ENCODE measurements around the gene CCNL2.
"Not testable (repeated sequence)": the region's sequence is repeated elsewhere in the genome, so short reads cannot be mapped to it uniquely, and the experiment has no call there.

Gene CCNL2

DNA sequence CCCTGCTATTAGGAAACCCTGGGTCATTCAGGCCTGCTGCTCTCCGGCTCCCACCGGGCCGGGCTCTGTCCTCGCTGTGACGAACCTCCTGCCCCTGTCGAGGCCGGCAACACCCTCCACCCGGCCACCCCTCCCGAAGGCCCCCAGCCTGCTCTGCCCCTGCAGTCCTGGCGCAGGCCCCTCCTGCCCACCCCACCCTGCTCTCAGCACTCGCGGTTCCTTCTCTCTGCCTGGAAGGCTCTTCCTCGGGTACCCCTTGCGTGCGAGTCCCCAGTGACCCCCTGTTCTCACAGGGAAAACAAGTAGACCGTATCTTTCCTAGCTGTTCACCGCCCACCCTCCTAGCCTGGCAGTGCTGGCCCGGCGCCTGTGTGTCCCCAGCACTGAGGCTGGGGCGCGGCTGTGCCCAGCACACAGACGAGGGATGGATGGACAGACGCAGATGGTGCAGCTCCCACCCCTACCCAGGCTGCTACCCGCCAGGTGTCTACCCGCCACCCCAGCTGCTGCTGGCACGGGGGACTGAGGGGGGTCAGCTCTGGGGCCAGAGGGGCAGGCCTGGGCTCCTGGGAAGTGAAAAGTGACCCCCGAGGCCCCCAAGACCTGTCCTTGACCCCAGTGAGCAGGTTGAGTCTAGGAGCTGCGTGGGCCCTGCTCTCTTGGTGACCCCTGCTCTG, 33.3 kb upstream of the CCNL2 start:
- no peak for DNase-seq

DNA sequence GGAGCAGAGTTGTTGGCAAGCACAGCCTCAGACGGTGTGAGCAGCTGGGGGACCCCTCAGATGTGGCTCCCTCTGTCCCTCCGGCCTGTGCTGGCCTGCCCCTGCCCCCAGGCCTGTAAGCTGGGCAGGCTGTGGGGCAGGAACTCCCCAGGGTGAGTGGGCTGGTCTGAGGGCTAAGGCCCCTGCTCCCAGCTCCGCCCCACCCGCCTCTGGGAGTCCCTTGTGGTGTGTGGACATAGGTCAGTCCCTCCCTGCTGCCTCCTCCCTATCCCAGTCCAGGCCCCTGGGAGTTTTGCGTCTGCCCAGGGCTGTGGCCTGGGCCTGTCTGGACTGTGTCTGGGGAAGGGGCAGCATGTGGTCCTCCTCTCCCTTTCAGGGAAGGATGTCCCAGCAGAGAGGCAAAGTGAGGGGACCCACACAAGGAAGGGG, 32.7 kb upstream of the CCNL2 start:
- DNase-seq, result no peak

DNA sequence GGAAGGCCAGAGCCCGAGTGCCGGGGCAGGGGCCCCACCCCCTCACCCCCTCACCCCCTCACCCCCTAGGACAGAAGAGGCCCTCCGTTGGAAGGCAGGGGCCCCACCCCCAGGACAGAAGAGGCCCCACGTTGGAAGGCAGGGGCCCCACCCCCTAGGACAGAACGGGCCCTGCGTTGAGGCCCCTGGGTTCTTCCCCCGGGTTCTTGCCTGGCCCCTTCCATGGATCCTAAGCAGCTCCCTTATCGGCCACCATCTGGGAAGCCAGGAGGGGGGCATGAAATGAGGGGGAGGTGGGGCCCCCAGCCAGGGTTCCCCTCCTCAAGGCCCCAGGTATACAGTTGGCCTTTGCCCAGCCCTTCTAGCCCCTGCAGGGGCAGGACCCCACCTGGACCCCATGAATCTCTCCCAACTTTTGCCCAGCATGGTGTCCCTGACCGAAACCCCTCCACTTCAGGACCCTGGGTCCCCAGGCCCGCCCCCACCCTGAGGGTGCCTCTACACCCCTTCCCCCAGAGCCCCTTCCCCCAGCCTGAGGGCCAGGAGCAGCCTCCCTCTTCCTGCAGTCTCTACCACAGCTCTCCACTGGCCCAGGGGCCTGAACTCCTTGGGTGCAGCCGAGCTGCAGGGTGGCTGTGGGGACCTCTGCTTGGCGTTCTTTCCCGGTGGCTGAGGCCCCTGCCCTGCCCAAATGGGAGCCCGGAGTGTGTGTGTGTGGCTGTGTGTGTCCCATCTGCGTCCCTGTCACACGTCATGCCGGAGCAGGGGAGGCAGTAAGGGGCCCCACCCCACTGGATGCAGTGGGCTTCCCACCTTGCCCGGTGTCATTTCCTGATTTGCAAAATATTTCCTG, 32.1 kb upstream of the CCNL2 start:
- DNase-seq, result no peak

DNA sequence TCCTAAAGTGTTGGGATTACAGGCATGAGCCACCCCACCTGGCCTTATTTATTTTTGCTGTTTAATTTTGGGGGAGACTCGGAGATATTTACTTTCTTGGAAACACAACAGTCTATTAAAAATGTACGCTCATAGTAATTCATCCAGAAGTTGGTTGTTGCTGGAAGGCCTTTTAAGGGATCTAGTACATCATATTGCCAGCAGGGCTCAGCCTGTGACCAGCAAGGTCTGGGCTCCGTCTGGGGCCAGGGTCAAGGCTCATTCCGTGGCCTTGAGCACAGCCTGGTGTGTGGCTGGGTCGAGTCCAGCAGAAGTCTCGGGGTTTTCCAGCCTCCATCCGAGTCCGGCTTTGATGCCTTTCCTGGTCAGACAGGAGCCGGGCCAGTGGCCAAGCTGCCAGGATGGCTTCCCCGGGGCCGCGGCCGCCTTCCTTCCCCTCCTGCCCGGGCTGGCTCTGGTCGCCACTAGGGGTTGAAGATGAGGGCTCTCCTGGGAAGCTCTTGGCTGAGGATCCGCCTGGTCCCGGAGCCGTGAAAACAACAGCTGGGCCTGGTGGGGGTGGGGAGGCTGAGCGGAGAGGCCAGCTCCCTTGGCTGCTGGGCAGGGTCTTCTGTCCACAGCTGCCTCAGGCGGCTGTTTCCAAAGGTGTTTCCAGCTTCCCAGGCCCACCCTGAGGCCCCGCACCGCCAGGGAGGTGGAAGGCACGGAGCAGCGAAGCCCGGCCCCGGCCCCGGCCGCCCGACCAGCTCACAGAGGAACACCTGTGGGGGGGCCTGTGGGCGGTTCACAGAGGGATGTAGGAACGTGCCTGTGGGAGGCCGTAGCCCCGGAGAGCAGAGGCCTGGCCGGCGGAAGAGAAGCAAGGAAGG, 31.2 kb upstream of the CCNL2 start:
- DNase-seq, result no peak

DNA sequence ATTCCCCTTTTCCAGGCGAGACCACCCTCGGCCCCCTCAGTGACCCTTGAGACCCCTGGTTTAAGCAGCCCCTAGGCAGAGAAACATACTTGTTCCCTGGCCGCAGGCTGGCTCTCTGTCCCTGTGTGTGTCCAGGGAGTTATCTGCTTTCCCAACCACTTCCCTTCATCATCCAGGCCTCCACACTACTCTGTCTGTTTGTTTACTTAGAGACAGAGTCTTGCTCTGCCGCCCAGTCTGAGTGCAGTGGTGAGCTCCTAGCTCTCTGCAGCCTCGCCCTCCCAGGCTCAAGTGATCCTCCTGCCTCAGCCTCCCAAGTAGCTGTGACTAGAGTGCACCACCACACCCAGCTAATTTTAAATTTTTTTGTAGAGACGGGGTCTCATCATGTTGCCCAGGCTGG, 30.5 kb upstream of the CCNL2 start:
- no peak for DNase-seq

DNA sequence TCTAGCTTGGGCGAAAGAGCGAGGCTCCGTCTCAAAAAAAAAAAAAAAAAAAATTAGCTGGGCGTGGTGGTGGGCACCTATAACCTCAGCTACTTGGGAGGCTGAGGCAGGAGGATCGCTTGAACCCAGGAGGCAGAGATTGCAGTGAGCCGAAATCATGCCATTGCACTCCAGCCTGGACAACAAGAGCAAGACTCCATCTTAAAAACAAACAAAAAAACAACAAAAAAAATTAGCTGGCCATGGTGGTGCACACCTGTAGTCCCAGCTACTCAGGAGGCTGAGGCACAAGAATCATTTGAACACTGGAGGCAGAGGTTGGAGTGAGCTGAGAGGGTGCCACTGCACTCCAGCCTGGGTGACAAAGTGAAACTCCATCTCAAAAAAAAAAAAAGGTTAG, 29.8 kb upstream of the CCNL2 start:
- not testable (repeated sequence) for DNase-seq

DNA sequence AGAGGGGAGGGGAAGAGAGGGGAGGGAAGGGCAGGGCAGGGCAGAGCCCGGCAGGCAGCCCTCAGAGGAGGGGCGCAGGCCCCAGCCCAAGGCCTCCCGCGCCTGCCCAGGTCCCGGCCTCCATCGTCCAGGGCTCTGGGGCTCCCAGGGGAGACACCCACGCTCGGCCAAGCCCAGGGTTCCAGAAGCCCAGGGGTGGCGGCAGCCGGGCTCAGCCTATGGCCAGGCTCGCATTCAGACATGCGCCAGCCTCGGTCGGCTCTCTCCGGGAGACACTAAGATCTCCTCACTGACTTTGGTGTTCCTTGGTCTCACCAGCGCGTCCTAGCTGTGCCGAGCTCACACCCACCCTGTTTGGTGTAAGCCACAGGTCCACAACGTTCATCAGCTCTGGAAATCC, 29.0 kb upstream of the CCNL2 start:
- DNase-seq, result no peak

DNA sequence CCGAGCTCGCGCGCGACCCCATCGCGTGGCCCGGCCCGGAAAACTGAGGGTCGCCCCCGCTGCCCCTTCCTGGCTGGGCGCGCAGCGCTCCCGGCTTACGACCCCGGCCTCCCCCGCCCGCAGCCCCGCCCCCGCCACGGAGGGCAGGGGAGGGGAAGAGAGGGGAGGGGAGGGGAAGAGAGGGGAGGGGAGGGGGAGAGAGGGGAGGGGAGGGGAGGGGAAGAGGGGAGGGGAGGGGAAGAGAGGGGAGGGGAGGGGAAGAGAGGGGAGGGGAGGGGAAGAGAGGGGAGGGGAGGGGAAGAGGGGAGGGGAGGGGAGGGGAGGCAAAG, 28.6 kb upstream of the CCNL2 start:
- DNase-seq, result no peak

DNA sequence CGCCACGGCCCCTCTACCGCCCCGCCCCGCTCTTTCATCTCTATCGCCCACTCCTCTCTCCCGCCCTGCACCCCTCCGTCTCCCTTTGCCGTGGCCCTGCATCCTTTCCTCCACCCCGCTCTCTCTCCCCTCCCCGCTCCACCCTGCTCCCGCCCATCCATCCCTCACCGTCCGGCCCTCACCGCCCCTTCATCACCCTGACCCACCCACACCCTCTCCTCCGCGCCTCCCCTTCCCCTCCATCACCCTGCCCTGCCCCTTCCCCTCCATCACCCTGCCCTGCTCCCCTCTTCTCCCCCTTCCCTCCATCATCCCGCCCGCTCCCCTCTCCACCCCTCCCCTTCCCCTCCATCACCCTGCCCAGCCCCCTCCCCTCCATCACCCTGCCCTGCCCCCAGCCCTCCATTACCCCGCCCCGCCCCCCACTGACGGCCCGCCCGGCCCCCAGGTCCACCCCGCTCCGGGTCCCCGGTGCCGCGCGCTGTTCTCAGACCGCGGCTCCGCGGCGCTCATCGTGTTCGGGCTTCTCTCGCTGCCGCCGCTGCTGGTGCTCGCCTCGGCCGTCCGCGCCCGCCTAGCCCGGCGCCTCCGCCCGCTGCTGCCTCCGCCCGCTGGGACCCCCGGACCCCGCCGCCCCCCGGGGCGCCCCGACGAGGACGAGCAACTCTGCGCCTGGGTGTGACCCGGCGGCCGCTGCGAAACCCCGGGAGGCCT, 28.1 kb upstream of the CCNL2 start:
- no peak for DNase-seq

DNA sequence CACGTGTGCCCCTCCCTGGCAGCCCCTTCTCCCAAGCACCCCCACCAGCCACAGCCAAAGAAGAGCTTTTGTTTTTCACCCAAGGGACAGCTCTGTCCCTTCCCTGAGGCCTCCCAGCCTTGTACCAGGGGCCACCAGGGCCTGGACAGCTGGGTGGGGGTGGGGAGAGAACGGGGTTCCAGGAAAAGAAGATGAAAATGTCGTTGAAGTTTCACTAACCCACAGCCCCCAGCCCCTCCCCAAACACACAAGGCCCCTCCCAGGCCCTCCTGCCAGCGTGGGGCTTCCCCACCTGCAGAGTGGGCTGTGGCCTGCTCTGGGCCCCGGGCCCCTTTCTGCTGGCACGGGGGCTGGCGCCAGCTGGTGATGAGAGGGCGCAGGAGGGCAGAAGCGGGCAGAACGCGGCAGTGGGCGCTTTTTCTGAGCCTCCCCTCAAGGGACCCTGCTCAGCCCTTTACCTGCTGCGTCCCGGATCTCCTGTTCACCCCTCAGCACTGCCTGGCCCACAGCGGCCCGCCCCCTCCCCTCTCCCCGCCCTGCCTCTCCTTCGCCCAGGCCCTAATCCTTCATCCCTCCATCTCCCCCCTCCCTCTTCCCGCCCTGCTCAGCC, 27.5 kb upstream of the CCNL2 start:
- DNase-seq, result no peak

DNA sequence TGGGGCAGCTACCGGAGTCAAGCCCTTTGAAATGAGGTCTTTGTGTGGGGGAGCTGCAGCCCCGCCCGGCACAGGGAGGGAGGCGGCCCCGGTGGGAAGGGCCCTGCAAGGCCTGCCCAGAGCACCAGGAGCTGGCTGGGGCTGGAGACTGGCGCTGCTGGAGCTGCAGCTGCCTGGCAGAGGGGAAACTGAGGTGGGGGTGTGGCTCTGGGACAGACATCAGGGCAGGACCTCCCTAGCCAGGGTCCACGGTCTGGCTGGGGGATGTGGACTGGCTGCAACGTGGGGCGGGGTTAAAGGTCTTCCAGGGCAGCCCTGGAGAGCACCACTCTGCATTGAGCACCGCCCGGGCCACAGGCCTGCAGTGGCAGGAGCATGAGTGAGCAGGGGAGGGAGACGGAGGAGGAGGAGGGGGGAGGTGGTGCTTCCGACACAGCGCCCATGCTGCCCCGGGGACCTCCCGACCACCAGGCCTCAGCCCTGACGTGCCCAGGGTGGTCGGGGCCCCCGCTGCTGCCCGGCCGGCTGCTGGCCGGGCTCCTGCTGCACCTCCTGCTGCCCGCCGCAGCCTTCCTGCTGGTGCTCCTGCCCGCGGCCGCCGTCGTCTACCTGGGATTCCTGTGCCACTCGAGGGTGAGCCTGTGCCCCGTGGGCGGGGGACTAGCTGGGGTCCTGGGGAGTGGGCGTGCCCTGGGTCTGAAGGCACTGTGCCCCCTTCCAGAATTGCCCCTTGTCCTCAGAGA, 26.8 kb upstream of the CCNL2 start:
- DNase-seq, result no peak

DNA sequence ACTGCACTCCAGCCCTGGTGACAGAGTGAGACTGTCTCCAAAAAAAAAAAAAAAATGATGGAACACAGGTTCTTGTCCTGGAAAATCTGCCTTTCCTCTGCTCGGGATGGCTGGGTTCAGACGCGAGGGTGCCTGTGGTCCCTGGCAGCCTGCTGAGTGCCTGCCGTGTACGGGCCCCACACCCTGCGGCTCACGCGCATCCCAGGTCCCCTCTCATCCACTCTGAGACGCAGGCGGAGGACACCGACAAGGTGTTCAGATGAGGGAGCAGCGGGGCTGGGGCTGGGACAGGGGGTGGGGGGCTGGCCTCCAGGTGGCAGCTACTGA, 26.3 kb upstream of the CCNL2 start:
- DNase-seq, result no peak

DNA sequence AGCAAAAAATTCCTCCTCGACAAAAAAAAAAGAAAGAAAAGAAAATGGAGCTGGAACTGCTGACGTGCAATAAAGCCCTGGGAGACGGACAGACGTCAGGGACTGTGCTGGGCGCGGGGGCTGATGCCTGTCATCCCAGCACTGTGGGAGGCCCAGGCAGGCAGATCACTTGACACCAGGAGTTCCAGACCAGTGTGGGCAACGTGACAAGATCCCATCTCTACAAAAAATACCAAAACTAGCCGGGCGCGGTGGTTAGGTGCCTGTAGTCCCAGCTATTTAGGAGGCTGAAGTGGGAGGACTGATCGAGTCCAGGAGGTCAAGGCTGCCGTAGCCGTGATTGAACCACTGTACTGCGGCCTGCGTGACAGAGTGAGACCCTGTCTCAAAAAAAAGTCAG, 25.6 kb upstream of the CCNL2 start:
- DNase-seq, result no peak

DNA sequence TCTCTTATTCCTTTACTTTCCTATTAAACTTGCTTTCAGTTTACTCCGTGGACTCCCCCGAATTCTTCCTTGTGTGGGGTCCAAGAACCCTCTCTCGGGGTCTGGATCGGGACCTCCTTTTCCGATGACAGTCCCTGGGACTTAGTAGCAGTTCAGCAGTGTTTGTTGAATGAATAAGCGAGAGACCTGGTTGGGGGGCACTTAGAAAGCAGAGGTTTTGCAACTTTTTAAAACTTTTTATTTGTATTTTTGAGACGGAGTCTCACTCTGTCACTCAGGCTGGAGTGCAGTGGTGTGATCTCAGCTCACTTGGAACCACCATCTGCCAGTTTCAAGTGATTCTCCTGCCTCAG, 24.1 kb upstream of the CCNL2 start:
- DNase-seq, result no peak

DNA sequence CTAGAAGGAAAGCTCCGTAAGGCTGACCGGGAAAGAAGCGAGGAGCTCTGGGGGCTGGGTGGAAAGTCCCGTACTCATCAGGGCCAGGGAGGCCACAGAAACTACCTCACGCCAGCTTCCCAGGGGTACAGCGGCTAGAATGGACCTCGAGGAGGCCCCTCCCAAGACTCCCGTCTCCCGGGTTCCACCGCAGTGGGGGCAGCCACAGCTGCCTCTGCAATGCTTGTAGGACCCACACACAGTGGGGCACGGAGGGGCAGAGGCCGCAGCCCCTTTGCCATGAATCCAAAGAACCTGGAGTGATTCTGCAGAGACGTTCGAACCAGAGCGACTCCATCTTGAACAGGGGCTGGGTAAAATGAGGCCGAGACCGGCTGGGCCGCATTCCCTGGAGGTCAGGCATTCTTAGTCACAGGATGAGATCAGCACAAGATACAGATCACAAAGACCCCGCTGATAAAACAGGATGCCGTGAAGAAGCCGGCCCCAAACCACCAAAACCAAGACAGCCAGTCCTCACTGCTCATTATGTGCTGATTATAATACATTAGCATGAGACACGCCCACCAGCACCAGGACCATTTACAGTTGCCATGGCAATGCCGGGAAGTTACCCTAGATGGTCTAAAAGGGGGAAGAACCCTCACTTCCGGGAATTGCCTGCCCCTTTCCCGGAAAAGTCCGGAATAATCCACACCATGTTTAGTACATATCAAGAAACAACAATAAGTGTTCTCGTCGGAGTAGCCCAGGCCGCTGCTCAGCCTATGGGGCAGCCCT, 23.5 kb upstream of the CCNL2 start:
- no peak for DNase-seq

DNA sequence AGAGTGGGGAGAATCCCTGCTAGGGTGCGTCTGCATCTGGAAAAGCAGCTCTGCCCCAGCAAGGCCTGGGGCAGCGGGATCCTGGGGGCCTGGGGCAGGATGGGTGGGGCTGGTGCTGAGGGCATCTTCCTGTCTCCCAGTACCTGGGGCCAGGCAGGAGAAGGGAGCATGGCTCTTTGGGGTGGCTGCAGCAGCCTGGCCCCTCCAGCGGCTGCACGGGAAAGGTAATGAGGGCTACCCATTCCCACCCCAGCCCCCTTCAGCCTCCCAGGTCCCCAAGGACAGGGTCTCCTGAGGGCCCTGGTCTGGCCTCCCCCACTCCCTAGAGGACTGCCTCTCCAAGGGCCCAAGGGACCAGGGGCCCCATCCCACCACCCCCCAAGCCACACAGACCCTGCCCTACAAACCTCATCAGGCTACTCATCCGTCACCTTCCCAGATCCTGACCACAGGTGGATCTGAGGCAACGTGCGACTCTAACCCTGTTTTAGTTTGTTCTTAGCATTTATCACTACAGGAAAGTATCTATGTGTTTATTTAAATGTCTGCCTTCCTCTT, 22.9 kb upstream of the CCNL2 start:
- no peak for DNase-seq

DNA sequence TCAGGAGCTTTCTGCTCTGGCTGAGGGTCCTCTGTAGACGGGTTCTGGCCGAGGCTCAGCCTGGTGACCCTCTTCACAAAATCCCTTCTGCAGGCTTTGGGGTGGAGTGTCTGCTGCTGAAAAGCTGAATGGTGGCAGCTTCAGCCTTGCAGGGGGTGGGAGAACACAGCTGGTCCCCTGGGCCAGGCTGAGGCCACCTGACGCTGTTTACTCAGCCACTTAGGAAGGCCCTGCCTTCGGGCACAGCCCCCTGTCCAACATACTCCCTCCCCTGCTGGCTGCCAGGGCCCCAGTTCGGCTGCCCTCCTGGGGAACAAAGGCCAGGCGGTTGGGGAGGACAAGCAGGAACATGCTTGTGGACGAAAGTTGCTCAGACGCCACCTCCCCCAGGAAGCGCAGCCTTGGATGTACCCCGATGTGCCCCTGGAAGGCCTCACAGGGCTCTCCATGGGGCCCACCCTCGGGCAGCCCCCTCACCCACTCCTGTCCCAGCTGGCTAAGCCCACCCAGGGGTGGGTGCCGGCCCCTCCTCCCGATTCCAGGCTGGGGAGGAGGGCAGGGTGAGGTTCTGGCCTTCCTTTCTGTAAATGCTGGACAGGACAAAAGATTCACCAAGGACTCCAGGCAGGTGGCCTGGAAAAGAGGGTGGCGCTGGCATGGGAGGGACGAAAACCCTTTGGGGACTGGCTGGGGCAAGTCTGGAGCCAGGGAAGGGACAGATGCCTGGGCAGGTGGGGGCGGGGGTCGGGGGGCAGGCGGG, 22.2 kb upstream of the CCNL2 start, which contains the start of gene ANKRD65:
Gene ANKRD65 (minus strand): TSS at position 130 of the 760 bp plus-strand sequence. CDS start 271 bp downstream, outside the sequence.
- DNase-seq, result no peak

DNA sequence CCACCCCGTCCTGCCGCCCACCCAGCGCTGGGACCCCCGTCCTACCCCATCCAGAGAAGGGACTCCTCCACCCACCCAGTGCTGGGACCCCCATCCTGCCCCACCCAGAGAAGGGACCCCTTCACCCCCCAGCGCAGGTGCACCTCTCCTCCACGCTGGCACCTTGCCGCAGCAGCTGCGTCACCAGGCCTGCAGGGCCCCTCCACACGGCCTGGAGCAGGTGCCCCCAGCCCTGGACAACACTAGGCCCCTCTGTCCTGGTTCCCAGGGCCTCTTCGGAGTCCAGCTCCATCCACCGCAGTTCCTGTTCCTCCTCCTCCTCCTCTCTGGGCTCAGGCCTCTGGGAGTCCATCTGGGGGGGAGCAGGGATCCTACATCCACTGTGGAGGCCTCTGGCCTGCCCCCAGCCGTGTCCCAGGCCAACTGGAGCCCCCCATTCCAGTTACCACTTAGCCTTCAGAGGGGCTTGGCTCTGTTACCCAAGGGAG, 21.6 kb upstream of the CCNL2 start:
- DNase-seq, result no peak

DNA sequence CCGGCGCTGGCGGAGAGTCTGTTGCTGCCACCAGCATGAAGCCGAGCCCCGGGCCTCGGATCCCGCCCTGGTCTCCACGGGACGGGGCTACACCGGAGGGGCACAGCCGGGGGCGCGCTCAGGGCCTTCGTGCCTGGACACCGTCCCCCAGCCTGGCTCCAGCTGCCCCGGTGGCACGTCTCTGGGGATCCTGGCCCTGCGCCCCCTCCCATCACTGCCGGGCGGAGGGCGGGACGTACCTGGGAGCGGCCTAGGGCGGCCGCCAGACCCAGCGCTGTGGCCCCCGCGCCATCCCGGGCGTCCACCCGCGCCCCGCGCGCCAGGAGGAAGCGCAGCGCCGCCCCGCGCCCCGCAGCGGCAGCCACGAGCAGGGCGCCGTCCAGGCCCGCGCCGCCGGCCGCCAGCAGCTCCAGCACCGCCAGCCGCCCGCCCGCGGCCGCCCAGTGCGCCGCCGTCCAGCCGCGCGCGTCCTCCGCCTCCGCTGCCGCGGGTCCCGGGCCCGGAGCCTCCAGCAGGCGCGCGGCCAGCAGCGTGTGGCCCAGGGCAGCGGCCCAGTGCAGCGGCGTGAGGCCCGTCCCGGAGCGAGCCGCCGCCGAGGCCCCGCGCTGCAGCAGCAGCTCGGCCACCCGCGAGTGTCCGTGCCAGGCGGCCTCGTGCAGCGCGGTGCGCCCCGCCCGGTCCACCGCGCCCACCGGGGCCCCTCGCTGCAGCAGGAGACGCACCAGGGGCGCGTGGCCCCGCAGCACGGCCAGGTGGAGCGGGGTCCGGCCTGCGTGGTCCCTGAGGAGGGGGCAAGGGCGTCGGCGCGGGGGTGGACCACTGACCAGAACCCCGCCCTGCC, 20.9 kb upstream of the CCNL2 start:
- no peak for DNase-seq
